ENCODE results near the gene DNM3. TPM values are rescaled to one million over a fixed set of nuclear protein-coding genes. Genes with fewer than 3 reads are reported as not detected.

Gene DNM3
- total and polyA plus RNA-seq, 10 of the 15 experiments (the other 5 are each of a cell fraction or from before 2014, with no cell fraction given) = 0.03 to 1.5 (median 0.08) TPM; not detected in 3

DNA sequence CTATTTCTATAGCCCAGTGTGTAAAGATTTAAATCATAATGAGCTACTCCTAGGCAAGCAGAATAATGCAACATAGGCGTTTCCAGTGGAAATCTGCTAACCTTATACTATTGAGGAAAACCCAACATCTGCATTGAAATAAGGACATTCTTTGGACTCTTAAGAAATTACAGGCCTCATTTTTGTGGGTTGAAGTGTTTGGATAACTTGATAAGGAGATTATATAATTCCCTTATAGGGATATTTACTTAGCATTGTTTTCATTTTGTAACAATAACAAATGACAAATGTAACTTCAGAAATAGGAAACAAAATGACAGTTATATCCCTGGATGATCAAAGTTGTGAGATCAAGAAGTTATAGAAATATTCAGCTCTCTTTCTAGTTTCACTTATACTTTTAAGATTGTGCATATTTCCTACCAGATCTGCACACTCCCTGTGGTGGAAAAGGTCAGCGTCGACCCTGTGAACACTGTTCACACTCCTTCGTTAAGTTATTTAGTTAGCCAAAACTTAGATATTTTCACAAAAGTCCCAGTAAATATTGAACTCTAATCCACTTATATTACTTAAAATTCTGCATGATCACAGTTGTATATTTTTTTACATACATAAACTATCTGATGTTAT is 294.8 kb downstream of the DNM3 start:
- WGBS (ENCODE audit: insufficient coverage, insufficient replicate concordance, low lambda C conversion rate, missing lambda C conversion rate) = 72% methylated on average over 4 of the region's 4 CpGs
- BruUV-seq (replicated peaks) = no TSS peak
- no peaks in the 10 kb centered on the region for H3K79me2 ChIP-seq (ENCODE audit: control insufficient read depth, insufficient read depth, low read length)
- in situ Hi-C loops (cut with MboI) (no loop called here), intact Hi-C loops (cut with micrococcal nuclease; ENCODE audit: unreplicated experiment) (loop anchor here (2.0 kb wide), 2 partner anchors 45 to 263 kb away; no protein-coding TSS in a partner anchor)
- H3K27me3 ChIP-seq (replicated peaks in 1 of 2; ENCODE audit: control insufficient read depth in 2 of 2, insufficient read depth in 2 of 2, low read length in 1 of 2) = no peaks in the 10 kb centered on the region
- CTCF ChIA-PET = interaction anchor here (1.0 kb wide), 1 partner anchor 263 kb away, joined by 6 read pairs; no protein-coding TSS in a partner anchor
- H3K9ac ChIP-seq (ENCODE audit: control insufficient read depth, insufficient read depth, low read length) = no peak overlapping the region
- ATAC-seq (no peak), FAIRE-seq (no peak), DNase-seq (ENCODE audit: low read depth, low spot score) (no peak)
- H3K27ac ChIP-seq (ENCODE audit: control insufficient read depth, insufficient read depth) = no peak overlapping the region
- H2AFZ ChIP-seq (ENCODE audit: control insufficient read depth, low read depth, low read length) = no peak overlapping the region
- no peaks in the 10 kb centered on the region for H4K20me1 ChIP-seq (ENCODE audit: control insufficient read depth, insufficient read depth)
- SMC1A ChIA-PET (ENCODE audit: uncharacterized antibody, unreplicated experiment) = interaction anchor here (0.9 to 6.1 kb wide), 5 partner anchors 8 to 263 kb away, joined by 3 to 39 read pairs (median 4); no protein-coding TSS in a partner anchor
- no peaks in the 10 kb centered on the region for H3K36me3 ChIP-seq (ENCODE audit: control insufficient read depth in 2 of 2, insufficient read depth in 2 of 2, low read length in 1 of 2)
- H3K4me1 ChIP-seq (ENCODE audit: control insufficient read depth, insufficient read depth, low read length) = no peaks in the 10 kb centered on the region
- POLR2A ChIA-PET = no interaction called here
- no peak overlapping the region for H3K4me2 ChIP-seq (ENCODE audit: control insufficient read depth, insufficient read depth)
- H3K9me3 ChIP-seq (replicated peaks; ENCODE audit: control insufficient read depth, insufficient read depth, low read length) = no peaks in the 10 kb centered on the region; the same call in 2 of the 3 replicates
- H3K4me3 ChIP-seq = no peak overlapping the region
- RAD21 ChIA-PET (ENCODE audit: unreplicated experiment) = no interaction called here
- TF ChIP-seq STAT3 (IDR thresholded peaks at IDR 0.05; ENCODE audit: low read depth, low read length) (no peak), NKRF (conservative IDR thresholded peaks at IDR 0.05) (no peak), SRF (IDR thresholded peaks at IDR 0.05; ENCODE audit: low read depth in 2 of 2, low read length in 2 of 2) (no peak), TAF1 (IDR thresholded peaks at IDR 0.05; ENCODE audit: borderline replicate concordance, low read depth, low read length) (no peak), CREB1 (IDR thresholded peaks at IDR 0.05; ENCODE audit: low read depth) (no peak), EED (IDR thresholded peaks at IDR 0.05; ENCODE audit: low read depth) (no peak), LARP7 (IDR thresholded peaks at IDR 0.05) (no peak), BHLHE40 (IDR thresholded peaks at IDR 0.05; ENCODE audit: borderline replicate concordance in 1 of 2, low read depth in 2 of 2, low read length in 1 of 2) (no peak), SREBF1 (IDR thresholded peaks at IDR 0.05; ENCODE audit: low read length) (no peak), IRF5 (IDR thresholded peaks at IDR 0.05; ENCODE audit: borderline replicate concordance) (no peak), CBFB (IDR thresholded peaks at IDR 0.05; ENCODE audit: low read depth) (no peak)
- TF ChIP-seq, protein P1, sequence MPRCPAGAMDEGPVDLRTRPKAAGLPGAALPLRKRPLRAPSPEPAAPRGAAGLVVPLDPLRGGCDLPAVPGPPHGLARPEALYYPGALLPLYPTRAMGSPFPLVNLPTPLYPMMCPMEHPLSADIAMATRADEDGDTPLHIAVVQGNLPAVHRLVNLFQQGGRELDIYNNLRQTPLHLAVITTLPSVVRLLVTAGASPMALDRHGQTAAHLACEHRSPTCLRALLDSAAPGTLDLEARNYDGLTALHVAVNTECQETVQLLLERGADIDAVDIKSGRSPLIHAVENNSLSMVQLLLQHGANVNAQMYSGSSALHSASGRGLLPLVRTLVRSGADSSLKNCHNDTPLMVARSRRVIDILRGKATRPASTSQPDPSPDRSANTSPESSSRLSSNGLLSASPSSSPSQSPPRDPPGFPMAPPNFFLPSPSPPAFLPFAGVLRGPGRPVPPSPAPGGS (IDR thresholded peaks at IDR 0.05; ENCODE audit: borderline replicate concordance, insufficient read depth, low read depth, low read length, poor library complexity, severe bottlenecking) = no peak

Measured in GM12878 (cell line).